ENCODE data around the gene XRRA1. TPM values are rescaled to one million over a fixed set of nuclear protein-coding genes. Genes with fewer than 3 reads are reported as not detected.

The XRRA1 gene
- total and polyA plus RNA-seq, 2 of the 13 experiments (the other 11 are each of a cell fraction or from before 2014, with no cell fraction given) = 7.6 to 10.5 TPM

DNA sequence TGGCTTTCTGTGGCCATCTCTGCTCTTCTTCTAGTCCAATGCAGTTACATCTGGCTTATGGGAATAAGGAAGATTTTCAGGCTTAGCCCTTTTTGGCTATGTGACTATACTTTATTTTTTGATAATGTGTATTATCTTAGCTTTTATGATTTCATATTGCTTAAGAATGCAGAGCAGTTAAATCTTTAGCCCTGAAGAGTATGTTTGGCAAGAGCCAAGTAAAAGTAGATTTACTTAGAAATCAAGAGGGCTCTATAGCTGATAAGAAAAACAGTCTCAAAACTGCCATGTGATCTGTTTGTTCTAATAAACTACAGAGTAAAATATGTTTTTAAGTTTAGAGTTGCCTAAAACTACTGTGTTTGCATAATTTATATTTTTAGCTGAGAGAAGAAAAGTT, 139.1 kb downstream of the XRRA1 start:
- no peaks in the 10 kb centered on the region for H3K79me2 ChIP-seq (ENCODE audit: insufficient read depth, low read length)
- no peak overlapping the region for H3K27ac ChIP-seq (ENCODE audit: extremely low read length, insufficient read depth, low read length)
- H3K4me2 ChIP-seq (ENCODE audit: low read depth, low read length) = no peak overlapping the region
- no peak for DNase-seq (ENCODE audit: low spot score)
- H3K4me3 ChIP-seq (replicated peaks in 1 of 3; ENCODE audit: insufficient read depth in 1 of 3, low read depth in 2 of 3, low read length in 3 of 3) = no peak overlapping the region
- POLR2A ChIA-PET = no interaction called here
- H3K27me3 ChIP-seq (ENCODE audit: control insufficient read depth in 1 of 2, insufficient read depth in 2 of 2, low read length in 2 of 2) = no peaks in the 10 kb centered on the region
- peaks cover 2 to 22% of the 10 kb centered on the region in 2 experiments; a peak in 3 of 5 replicates for H3K36me3 ChIP-seq (replicated peaks in 1 of 2; ENCODE audit: control insufficient read depth in 1 of 2, insufficient read depth in 2 of 2, low read length in 2 of 2)
- no peak for FAIRE-seq
- H3K9ac ChIP-seq (ENCODE audit: insufficient read depth, low read depth, low read length) = no peak overlapping the region
- BruUV-seq (replicated peaks) = no TSS peak
- CTCF ChIA-PET (ENCODE audit: low intra/inter-chr PET ratio, low total read pairs) = no interaction called here
- intact Hi-C loops (cut with micrococcal nuclease; ENCODE audit: unreplicated experiment) (no loop called here), in situ Hi-C loops (cut with HindIII; ENCODE audit: extremely low pct_ligation_motif_present, low pct_unique_long_range_greater_than_20kb) (no loop called here)
- TF ChIP-seq ZNF138 (CRISPR knock-in tag; IDR thresholded peaks at IDR 0.05; ENCODE audit: low read depth) (no peak), MED8 (CRISPR knock-in tag; IDR thresholded peaks at IDR 0.05; ENCODE audit: insufficient replicate concordance) (no peak), RCOR2 (CRISPR knock-in tag; IDR thresholded peaks at IDR 0.05) (no peak), MAFG (CRISPR knock-in tag; IDR thresholded peaks at IDR 0.05) (no peak), ZNF878 (CRISPR knock-in tag; IDR thresholded peaks at IDR 0.05) (no peak), HNF4A (CRISPR knock-in tag; IDR thresholded peaks at IDR 0.05) (no peak), ZNF234 (CRISPR knock-in tag; conservative IDR thresholded peaks at IDR 0.05) (no peak), ZNF367 (CRISPR knock-in tag; IDR thresholded peaks at IDR 0.05; ENCODE audit: borderline replicate concordance) (no peak), NCOA2 (CRISPR knock-in tag; IDR thresholded peaks at IDR 0.05) (no peak), GABPB1 (CRISPR knock-in tag; IDR thresholded peaks at IDR 0.05) (no peak), ZNF441 (CRISPR knock-in tag; IDR thresholded peaks at IDR 0.05; ENCODE audit: borderline replicate concordance) (no peak), ZNF761 (CRISPR knock-in tag; conservative IDR thresholded peaks at IDR 0.05) (no peak), ONECUT2 (CRISPR knock-in tag; IDR thresholded peaks at IDR 0.05) (no peak)
- TF ChIP-seq, protein P1, sequence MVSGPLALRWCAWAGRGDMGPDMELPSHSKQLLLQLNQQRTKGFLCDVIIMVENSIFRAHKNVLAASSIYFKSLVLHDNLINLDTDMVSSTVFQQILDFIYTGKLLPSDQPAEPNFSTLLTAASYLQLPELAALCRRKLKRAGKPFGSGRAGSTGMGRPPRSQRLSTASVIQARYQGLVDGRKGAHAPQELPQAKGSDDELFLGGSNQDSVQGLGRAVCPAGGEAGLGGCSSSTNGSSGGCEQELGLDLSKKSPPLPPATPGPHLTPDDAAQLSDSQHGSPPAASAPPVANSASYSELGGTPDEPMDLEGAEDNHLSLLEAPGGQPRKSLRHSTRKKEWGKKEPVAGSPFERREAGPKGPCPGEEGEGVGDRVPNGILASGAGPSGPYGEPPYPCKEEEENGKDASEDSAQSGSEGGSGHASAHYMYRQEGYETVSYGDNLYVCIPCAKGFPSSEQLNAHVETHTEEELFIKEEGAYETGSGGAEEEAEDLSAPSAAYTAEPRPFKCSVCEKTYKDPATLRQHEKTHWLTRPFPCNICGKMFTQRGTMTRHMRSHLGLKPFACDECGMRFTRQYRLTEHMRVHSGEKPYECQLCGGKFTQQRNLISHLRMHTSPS (CRISPR knock-in tag; IDR thresholded peaks at IDR 0.05; ENCODE audit: low read depth) = no peak
- TF ChIP-seq, protein P2, sequence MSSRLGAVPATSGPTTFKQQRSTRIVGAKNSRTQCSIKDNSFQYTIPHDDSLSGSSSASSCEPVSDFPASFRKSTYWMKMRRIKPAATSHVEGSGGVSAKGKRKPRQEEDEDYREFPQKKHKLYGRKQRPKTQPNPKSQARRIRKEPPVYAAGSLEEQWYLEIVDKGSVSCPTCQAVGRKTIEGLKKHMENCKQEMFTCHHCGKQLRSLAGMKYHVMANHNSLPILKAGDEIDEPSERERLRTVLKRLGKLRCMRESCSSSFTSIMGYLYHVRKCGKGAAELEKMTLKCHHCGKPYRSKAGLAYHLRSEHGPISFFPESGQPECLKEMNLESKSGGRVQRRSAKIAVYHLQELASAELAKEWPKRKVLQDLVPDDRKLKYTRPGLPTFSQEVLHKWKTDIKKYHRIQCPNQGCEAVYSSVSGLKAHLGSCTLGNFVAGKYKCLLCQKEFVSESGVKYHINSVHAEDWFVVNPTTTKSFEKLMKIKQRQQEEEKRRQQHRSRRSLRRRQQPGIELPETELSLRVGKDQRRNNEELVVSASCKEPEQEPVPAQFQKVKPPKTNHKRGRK (CRISPR knock-in tag; IDR thresholded peaks at IDR 0.05) = no peak
- TF ChIP-seq, protein P3, sequence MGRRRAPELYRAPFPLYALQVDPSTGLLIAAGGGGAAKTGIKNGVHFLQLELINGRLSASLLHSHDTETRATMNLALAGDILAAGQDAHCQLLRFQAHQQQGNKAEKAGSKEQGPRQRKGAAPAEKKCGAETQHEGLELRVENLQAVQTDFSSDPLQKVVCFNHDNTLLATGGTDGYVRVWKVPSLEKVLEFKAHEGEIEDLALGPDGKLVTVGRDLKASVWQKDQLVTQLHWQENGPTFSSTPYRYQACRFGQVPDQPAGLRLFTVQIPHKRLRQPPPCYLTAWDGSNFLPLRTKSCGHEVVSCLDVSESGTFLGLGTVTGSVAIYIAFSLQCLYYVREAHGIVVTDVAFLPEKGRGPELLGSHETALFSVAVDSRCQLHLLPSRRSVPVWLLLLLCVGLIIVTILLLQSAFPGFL (CRISPR knock-in tag; IDR thresholded peaks at IDR 0.05) = no peak
- H2AFZ ChIP-seq (ENCODE audit: low read length) = no peak overlapping the region
- H3K9me3 ChIP-seq (ENCODE audit: low read length) = no peaks in the 10 kb centered on the region
- no peaks in the 10 kb centered on the region for H3K4me1 ChIP-seq (ENCODE audit: insufficient read depth, low read length)
- ATAC-seq = no peak
- no peaks in the 10 kb centered on the region for H4K20me1 ChIP-seq (ENCODE audit: insufficient read depth, low read length)
